GM18951 (cell line): Measurements from ENCODE around the gene STAT4.

Experiments used
- POLR2A ChIP-seq: IDR thresholded peaks from 4 replicates; pipeline ENCODE4 v1.6.1; 2011; ENCODE audit warnings: mild to moderate bottlenecking; ENCODE audit not compliant: insufficient read length, insufficient read depth; ENCODE audit errors: extremely low read depth
- in situ Hi-C: fragments of 300-500 bp; cut with MboI; formaldehyde crosslinking; loops from one replicate; pipeline ENCODE4 v1.12.0; 2022; ENCODE audit warnings: low sequenced_read_pairs, mixed read lengths, inconsistent platforms; ENCODE audit not compliant: unreplicated experiment

STAT4 gene

GRCh38 chr2:191183516-191183915 lies 32.7 kb upstream of the STAT4 start:
- TF ChIP-seq POLR2A: no peak
- in situ Hi-C loops: no loop called here

- TF ChIP-seq POLR2A: no peak
- in situ Hi-C loops: no loop called here
Measured at GRCh38 chr2:191183081-191183480, 32.3 kb upstream of the STAT4 start.

- in situ Hi-C loops: no loop called here
- no peak for TF ChIP-seq POLR2A
Measured at GRCh38 chr2:191180713-191181112, 29.9 kb upstream of the STAT4 start.

DNA sequence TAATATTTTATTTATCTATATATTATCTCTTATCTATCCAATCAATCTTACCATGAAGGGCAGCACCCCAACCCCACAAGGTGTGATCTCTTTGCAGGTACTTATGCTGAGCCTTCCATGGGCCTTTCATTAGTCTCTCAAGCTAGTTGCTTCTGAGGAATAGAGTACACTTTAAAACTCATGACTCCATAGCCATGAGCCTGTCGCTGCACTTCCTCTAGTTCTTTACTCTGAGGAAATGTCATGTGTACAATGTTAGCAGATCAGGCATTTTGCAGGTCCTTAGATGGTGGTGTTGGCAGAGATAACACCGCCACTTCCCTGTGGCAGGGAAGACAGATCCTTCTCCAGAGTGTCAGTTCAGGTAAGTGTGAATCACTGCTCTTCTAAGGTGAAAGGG lies 29.5 kb upstream of the STAT4 start:
- no peak for TF ChIP-seq POLR2A
- in situ Hi-C loops: no loop called here

DNA sequence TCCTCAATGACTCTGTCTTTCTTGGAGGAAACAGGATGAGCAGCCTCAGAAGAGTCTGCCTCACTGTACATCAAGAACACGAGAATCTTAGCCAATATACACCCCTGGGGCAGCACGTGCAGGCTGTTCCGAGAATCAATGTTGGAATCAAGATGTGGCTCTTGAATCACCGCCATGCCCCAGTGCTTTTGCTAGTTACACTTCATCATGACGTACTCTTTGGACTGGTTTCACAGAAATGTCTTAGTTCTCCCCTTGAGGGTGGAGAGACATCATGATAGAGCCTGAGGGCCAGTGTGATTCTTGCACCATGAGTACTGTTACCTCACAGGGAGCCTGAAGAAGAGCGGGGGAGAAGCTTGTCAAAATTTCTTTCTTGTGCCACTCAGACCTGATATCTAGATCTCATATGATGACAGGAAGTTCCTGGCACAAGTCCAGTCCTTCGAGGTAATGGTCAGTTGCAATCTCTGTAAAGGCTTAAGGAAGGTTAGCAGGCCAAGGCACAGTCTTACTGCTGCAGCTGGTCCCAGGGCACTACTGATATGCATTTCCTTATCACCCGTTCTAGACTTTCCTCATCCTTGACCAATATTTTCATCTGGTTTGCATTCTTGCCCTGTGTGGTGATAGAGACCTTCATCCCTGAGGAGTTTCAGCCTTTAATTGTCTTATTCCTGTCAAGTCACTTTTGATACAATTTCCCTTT lies 28.2 kb upstream of the STAT4 start:
- no peak for TF ChIP-seq POLR2A
- in situ Hi-C loops: no loop called here

DNA sequence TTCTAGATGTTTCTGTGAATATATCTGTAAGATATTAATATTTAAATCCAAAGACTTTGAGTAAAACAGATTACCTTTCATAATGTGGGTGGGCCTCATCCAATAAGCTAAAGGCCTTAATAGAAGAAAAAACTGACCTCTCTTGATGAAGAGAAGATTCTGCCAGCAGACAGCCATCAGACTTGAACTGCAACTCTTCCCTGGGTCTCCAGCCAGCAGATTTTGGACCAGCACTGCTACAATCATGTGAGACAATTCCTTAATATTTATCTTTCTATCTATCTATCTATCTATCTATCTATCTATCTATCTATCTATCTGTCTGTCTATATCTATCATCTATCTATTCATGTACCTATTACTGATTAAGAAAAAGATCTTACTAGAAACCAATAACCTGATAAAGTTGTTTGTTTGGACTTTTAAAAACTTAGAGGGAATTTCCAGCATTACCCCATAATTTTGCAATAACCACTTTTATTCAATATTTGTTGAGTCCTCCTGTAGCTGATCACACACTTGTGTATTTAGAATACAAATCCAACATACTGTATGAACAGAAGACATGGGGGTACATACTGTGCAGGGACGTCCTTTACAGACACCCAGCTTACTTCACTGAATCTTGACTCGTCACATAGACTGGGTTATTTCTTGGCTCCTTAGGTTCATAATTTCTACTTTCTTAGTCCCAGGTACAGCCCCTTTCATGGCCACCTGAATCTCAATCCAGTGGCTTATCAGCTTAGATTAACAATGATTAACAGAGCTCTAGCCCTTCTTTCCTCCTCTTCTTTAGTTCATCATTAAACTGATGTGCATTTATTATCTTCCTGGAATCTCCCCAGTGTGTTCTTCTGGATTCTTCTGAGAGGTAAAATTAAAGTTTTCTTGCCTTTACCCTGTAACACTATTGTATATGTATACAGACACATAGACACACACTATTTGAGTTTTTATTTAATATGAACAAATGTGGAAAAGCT lies 27.2 kb upstream of the STAT4 start:
- in situ Hi-C loops: no loop called here

GRCh38 chr2:191176801-191177438 lies 26.1 kb upstream of the STAT4 start:
- TF ChIP-seq POLR2A: no peak
- in situ Hi-C loops: no loop called here

More for the DNA sequence above, 27.2 kb upstream of the STAT4 start:
- TF ChIP-seq POLR2A: no peak

DNA sequence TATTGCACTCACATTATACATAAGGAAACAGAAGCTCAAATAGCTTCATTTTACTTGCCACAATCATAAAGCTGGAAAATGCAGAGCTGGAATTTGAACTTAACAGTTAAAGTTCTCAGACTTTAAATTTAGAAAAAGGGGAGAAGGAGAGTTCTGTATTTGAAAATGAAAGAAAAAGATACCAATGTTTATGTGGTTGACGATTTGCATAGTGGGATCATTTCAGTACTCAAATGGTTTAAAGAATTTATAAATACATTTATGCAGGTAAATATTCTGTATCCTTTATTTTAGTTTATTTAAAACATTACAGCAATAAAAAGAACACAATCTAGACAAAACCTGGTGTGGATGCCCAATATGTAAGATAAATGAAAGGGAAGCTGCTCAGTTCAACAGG lies 25.5 kb upstream of the STAT4 start:
- TF ChIP-seq POLR2A: no peak
- in situ Hi-C loops: no loop called here

- in situ Hi-C loops: no loop called here
- no peak for TF ChIP-seq POLR2A
Measured at GRCh38 chr2:191174442-191174841, 23.6 kb upstream of the STAT4 start.

- no peak for TF ChIP-seq POLR2A
- in situ Hi-C loops: no loop called here
Measured at GRCh38 chr2:191173206-191173605, 22.4 kb upstream of the STAT4 start.

GRCh38 chr2:191171708-191172355 lies 21.0 kb upstream of the STAT4 start:
- in situ Hi-C loops: no loop called here
- no peak for TF ChIP-seq POLR2A

DNA sequence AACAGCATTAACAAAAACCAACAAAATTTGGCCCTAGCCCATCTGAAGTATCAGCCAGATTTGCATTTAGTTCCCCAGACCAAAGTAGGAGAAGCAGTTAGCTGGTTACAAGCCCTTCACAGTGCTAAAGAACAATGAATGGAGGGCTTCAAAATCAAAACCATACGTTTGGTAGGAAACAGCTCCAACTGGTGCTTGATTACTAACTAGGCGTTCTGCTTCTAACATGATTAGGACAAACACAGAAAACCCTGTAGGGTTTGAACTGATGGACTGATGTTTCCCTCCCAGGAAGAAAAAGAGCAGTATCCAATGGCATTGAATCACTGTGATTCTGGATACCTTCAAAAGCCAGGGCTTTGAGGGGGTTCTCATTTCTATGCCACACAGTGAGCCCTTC lies 20.5 kb upstream of the STAT4 start:
- TF ChIP-seq POLR2A: no peak
- in situ Hi-C loops: no loop called here

DNA sequence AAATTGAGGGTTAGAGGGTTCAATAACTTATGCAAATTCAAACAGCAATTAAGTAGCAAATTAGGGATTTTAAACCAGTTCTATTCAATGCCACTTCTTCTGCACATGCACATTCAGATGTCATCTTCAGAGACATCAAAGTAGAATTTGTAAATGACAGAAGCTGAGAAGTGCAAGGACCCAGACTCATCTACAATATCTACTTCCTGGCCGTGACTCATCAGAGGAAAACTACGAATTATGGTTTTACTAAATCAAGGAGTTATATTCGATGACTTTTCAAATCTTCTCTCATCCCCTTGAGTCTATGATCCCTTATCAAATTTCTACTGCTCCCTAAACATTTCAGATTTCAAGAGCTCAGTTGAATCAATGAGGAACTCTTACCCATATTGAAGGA lies 20.0 kb upstream of the STAT4 start:
- TF ChIP-seq POLR2A: no peak
- in situ Hi-C loops: no loop called here
